ENCODE measurements around the gene EPHB1.

DNA sequence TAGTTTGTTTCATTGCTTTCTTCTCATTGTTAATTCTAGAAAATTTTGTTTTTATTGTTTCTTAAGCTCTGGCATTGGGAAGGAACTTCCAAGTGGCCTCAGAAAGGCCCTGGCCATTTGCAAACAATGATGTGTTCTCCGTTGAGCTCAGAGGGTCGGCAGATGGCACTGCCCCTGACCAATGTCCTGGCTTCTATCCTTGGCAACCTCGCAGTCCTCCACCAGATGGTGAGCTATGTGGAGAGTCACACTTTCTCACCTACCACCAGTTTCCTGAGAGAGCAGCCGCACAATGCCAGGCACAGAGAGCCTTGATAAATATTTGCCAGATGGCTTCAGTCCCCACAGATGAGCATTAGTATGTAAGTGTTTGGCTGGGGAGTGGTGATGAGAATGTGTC is 343.7 kb downstream of the EPHB1 start:
- TF ChIP-seq, protein P1, sequence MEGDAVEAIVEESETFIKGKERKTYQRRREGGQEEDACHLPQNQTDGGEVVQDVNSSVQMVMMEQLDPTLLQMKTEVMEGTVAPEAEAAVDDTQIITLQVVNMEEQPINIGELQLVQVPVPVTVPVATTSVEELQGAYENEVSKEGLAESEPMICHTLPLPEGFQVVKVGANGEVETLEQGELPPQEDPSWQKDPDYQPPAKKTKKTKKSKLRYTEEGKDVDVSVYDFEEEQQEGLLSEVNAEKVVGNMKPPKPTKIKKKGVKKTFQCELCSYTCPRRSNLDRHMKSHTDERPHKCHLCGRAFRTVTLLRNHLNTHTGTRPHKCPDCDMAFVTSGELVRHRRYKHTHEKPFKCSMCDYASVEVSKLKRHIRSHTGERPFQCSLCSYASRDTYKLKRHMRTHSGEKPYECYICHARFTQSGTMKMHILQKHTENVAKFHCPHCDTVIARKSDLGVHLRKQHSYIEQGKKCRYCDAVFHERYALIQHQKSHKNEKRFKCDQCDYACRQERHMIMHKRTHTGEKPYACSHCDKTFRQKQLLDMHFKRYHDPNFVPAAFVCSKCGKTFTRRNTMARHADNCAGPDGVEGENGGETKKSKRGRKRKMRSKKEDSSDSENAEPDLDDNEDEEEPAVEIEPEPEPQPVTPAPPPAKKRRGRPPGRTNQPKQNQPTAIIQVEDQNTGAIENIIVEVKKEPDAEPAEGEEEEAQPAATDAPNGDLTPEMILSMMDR (IDR thresholded peaks at IDR 0.05) = no peak
- no peak for TF ChIP-seq POLR2A (IDR thresholded peaks at IDR 0.05)

Measured in uterus (tissue), 2 donors.